ENCODE measurements around the gene PPP1R15A.
"Not testable (repeated sequence)": the region's sequence is repeated elsewhere in the genome, so short reads cannot be mapped to it uniquely, and the experiment has no call there.

Gene PPP1R15A

DNA sequence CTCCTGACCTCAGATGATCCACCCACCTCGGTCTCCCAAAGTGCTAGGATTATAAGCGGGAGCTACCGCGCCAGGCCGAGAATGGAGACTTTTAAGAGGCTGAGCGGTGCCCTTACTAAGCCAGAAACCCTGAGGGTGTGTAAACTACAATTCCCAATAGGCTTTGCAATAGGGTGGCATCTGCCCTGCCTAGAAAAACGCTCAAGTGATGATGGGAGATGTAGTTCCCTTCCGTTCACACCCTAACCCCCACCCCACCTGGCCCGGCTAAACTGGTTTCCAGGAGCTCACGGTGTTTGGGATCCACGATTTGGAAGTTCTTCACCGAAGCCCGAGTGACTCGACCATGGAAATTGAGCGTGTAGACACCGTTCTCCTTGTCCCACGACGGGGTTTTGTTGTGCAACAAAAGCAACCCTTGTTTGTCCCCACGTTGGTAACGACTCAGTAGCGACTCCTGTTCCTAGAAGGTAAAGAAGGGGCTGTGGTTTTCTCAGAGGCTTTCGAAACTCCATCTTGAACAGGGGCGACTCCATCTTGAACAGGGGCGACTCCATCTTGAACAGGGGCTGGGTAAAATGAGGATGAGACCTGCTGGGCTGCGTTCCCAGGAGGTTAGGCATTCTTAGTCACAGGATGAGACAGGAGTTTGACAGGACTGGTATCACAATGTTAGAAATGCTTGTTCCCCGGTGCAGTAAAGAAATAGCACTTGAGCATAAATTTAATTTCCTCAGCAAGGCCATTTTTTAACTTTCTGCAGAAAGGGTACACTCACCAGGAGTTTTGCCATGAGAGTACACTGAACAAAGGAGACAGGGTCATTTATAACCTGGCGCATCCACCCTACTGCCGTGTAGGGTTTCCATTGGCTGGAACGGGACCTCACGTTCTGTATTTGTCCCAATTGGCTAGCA, 9.8 kb downstream of the PPP1R15A start:
- DNase-seq, result no peak

DNA sequence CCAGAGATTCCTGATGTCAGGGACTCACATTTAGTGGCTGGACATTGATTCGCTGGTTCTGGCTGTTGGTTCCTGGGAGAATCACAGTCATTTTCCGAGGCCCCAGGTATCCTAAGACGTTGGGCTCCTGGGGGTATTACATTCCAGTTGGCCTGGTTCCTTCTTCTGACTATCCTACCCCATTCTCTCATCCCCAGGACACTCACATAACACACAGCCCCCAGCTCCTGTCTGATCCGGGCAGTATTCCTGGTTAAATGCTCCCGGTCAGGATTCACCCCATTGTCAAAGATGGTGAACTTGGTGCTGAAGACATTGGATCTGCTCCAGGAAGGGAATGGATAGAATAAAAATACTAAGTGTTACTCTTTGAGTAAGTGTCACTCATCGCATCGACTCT, 11.5 kb downstream of the PPP1R15A start:
- no peak for DNase-seq

DNA sequence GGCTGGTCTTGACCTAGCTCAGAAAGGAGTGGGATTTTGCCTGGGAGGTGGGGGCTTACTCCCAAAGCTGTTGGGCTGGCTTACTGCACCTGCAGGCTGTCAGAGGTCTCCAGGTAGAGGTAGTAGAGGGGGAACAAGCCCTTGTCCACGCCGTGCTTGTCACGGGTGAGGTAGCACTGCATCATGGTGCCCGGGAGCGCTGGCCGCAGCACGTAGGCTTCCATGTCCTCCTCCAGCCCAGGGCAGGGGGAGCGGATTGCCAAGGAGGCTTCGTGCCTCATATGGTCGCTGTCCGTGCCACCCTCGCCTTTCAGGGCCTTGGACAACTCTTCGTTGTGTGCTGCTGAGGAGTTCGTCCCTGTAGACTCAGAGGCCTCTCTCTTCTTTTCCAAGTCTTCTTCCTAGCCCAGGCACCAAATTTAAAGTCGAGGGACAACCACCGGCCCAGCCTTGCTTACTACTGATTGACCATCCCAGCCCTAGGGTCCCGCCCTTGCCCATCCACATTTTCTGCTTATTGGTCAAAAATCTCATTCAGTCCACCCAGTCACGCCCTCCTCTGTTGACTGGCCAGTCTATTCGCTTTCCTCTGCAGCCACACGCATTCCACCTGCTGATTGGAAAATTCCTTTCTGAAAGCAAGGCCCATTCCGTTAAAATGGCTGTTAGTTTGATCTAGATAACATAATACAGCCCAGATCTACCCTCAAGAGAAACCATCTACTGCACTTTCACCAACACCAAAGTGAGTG, 15.8 kb downstream of the PPP1R15A start:
- DNase-seq, result no peak

DNA sequence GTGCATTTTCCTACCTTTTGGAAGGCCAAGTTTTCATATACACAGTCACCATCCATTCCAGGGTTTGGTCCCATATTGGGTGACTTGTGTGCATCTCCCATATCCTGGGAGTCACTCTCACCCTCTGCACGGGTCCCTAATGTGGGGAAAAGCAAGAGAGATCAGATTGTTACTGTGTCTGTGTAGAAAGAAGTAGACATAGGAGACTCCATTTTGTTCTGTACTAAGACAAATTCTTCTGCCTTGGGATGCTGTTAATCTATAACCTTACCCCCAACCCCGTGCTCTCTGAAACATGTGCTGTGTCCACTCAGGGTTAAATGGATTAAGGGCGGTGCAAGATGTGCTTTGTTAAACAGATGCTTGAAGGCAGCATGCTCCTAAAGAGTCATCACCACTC, 17.3 kb downstream of the PPP1R15A start:
- not testable (repeated sequence) for DNase-seq

DNA sequence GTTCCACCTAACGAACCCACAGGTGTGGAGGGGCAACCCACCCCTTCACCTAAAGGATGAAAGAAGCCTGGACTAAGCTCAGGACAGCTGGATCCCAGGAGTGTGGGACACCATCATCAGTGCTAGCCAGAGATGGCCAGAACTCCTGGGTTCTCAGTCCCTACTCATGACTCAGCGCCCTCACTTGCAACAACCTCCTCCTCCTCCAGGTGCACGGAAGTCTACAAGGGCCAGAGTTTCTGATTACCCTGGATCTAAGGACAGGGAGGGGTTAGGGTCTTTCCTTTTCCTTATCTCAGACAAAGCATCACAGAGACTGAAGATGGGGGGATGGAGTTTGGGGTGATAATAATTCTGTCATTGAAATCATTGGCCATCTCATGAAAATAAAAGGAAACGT, 18.3 kb downstream of the PPP1R15A start:
- DNase-seq, result no peak

DNA sequence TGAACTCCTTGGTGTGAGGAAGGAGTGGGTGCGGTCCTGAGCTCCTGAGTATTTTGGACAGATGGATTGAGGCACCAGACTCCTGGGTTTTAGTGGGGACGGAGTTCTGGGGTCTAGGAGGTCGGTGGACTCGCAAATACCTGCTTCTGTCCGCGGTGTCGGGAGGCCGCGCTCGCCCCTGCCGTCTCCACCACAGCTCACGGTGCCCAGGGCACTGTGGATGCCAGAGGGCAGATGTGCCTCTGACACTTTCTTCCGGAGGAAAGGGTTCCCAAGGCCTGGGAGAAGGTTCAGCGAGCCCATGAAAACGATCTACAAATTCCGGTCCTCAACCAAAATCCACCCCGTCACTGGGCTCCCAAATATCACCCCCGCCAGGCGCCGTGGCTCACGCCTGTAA, 23.0 kb downstream of the PPP1R15A start:
- no peak for DNase-seq

DNA sequence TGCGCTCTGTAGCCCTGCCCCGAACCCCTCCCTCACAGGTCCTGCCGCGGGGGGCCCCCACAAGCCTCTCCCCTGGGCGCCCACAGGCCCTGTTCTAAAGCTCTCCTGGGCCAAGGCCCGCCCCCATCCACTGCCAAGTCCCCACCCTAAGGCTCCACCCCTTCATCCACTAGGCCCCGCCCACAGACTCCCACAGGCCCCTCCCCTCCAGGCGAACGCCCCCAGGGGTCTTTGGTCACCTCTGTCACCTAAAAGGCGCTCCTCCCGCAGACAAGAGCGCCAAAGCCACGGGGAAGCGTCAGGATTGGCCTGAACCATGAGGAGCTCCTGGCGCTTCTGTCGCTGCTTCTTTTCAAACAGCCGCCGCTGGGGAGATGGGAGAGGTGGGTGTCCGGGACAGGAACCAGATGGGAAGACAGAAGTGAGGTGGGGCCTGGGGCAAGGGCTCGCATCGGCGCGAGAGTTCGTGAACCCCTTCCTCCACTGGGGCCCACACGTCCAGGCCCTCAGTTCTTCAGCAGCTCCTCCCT, 24.0 kb downstream of the PPP1R15A start:
- DNase-seq, result peak; percentile 73

DNA sequence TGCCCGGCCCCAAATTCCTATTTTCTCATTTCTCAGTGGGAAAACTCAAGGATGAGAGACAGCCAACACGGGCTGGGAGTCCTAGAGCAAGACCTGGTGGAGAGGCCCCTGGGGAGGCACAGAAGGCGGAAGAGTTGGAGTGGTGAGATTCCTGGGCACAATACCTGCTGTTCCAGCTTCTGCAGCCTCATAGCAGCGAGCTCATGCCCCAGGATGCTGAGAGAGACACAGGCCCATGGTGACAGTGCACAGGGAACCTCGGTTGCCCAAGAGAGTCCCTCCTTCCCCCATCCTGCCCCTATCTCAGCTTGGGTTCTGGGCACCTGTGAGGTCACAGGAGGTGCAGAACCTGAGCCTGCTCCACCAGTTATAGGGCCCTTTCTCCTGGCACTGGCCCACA, 25.0 kb downstream of the PPP1R15A start:
- DNase-seq, result no peak

DNA sequence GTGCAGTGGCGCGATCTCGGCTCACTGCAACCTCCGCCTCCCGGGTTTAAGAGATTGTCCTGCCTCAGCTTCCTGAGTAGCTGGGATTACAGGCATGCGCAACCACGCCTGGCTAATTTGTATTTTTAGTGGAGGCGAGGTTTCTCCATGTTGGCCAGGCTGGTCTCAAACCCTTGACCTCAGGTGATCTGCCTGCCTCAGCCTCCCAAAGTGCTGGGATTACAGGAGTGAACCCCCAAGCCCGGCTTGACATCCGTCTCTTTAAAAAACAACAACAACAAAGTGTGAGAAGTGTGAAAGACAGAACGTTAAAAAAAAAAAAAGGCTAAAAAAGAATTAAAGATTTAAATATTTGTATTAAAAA, 27.1 kb downstream of the PPP1R15A start:
- DNase-seq, result not testable (repeated sequence)

DNA sequence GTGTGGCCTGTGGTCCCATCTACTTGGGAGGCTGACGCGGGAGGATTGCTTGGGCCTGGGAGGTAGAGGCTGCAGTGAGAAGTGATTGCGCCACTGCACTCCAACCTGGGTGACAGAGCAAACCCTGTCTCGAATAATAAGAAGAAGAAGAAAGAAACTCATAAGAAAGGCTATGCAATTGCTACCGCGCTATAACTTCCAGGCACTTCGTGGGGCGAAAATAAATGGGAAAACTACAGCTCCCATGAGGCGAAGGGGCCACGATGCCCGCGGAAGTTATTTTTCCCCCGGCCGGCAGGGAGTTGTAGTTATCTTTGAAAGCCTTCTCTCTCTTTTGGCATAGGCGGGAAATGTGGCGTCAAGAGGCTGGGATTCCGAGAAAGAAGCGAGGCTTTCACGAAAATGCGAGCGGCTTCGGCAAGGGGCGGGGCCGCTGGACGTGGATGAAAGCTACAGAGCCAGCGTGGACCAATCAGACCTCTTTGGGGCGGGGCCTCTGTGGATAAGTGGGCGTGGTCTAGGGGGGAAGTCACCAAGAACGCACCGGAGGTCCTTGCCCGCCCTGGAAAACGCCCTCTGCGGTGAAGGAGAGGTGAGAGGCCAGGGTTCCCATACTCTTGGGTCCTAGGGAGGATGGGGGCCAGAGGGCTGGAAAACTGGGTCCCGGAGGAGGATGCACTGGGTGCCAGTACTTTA, 27.7 kb downstream of the PPP1R15A start, which contains the start of gene NUCB1:
Gene NUCB1, plus strand, starts transcription at position 532 of the 696 bp plus-strand sequence. CDS start 485 bp downstream, outside the sequence.
- peak; percentile 100 for DNase-seq

DNA sequence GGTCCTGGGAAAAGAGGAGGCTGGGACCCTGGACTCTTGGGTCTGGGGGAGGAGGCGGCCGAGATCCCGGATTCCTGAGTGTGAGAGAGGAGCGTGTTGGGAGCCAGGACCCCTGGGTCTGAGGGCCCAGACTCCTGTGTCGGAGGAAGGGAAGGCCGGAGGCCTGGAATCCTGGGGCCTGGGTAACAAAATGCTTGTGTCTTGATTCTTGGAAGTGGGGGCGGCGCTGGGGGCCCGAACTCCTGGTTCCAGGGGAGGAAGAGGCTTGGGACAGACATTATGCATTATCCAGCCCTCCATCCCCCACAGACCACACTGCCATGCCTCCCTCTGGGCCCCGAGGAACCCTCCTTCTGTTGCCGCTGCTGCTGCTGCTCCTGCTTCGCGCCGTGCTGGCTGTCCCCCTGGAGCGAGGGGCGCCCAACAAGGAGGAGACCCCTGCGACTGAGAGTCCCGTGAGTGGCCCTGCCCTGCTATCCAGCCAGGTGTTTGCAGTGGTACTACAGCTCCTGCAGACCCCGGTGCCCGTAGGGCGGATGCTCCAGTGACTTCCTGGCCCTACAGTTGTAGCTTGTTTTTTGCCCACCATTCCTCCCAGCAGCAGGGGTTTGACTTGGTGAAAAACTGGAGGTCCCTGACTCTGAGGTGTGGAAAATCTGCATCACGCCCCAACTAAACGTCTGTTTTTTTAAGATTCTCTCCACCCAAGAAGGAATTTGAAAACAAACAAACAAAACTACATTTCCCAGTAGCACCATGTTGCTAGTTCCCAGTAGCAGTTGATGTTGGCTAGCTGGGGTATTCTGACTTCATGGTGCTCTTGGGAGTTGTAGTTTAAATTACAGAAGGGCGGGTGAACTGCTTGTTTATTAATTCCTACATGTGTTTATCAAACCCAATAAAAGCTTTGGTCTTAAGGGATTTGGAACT, 28.5 kb downstream of the PPP1R15A start:
- no peak for DNase-seq

DNA sequence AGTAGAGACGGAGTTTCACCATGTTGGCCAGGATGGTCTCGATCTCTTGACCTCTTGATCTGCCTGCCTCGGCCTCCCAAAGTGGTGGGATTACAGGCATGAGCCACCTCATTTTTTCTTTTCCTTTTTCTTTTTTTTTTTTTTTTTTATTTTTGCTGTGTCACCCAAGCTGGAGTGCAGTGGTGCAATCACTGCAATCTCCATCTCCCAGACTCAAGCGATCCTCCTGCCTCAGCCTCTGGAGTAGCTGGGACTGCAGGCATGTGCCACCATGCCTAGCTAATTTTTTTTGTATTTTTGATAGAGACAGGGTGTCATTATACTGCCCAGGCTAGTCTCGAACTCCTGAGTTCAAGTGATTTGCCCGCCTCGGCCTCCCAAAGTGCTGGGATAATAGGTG, 30.1 kb downstream of the PPP1R15A start:
- DNase-seq, result not testable (repeated sequence)

DNA sequence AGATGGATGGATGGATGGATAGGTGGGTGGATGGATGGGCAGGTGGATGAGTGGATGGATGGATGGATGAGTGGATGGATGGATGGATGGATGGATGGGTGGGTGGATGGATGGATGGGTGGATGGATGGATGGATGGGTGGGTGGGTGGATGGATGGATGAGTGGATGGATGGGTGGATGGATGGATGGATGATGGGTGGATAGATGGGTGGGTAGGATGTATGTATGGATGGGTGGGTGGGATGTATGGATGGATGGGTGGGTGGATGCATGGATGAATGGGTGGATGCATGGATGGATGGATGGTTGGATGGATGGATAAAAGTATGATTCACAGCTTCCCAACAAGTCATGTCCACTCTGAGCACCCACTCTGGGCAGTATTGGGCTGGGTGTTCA, 31.6 kb downstream of the PPP1R15A start:
- not testable (repeated sequence) for DNase-seq

DNA sequence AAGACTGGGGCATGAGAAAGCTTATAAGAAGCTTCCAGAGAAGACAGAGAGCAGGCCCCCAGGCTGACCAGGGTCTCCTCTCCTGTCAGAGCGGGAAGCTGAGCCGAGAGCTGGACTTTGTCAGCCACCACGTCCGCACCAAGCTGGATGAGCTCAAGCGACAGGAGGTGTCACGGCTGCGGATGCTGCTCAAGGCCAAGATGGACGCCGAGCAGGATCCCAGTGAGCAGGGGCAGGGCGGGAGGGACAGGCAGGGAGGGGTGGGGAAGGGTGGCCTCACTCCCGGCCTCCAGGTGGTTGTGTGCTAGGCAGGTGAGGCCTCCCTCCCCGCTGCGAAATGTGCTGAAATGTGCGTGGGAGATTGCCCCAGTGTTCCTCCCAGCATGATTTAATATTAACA, 33.4 kb downstream of the PPP1R15A start:
- DNase-seq, result no peak

DNA sequence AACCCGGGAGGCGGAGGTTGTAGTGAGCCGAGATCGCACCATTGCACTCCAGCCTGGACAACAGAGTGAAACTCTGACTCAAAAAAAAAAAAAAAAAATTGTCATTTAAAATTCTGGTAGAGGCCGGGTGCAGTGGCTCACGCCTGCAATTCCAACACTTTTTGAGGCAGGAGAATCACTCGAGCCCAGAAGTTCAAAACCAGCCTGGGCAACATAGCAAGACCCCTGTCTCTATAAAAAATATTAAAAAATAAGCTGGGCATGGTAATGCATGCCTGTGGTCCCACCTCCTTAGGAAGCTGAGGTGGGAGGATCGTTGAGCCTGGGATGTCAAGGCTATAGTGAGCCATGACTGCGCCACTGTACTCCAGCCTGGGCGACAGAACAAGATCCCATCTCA, 34.1 kb downstream of the PPP1R15A start:
- no peak for DNase-seq

DNA sequence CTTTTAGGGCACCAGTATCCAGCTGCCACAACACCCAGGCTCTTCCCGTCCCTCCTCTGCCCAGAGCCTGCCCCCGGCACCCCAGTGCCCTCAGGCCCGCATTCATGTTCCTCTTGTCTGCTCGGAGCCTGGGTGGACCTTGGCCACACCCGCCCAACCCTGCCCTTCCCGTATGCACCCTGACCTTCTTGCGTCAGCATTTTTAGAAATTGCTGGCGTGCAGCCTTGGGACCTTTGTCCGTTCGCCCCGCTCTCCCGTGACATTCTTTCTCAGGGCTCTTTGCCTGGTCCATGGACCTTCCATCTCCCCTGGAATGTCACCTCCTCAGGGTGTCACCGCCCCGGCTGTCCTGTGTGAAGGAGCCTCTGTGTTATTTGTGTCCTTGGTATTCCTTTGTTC, 35.5 kb downstream of the PPP1R15A start:
- DNase-seq, result no peak

DNA sequence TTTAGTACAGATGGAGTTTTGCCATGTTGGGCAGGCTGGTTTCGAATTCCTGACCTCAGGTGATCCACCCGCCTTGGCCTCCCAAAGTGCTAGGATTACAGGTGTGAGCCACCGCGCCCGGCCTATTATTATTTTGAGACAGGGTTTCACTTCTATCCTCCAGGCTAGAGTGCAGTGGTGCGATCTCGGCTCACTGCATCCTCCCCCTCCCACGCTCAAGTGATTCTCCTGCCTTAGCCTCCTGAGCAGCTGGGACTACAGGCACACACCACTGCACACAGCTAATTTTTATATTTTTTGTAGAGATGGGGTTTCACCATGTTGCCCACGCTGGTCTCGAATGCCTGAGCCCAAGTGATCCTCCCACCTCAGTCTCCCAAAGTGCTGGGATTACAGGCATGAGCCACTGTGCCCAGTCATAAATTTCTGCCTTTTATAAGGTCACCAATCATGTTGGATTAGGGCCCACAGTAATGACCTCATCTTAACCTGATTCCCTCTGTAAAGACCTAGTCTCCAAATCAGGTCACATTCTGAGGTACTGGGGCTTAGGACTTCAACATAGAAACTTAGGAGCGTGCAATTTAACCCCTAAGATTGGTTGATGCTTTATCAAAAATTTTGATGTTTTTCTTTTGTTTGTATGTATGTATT, 37.3 kb downstream of the PPP1R15A start:
- DNase-seq, result not testable (repeated sequence)

DNA sequence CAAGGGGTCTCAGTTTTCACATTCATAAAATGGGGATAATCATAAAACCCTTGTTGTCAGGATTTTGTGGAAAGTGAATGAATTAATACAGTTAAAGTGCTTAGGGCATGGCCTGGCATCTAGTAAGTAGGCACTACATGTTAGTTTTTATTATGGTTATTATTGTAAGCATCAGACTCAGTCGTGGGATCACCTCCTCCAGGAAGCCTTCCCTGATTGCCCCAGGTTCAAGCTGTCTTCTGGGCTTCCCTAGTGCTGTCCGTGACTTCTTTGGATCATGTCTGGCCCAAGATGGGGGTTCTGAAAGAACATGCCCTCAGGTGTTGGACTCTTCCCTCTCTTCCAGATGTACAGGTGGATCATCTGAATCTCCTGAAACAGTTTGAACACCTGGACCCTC, 38.6 kb downstream of the PPP1R15A start:
- DNase-seq, result no peak

DNA sequence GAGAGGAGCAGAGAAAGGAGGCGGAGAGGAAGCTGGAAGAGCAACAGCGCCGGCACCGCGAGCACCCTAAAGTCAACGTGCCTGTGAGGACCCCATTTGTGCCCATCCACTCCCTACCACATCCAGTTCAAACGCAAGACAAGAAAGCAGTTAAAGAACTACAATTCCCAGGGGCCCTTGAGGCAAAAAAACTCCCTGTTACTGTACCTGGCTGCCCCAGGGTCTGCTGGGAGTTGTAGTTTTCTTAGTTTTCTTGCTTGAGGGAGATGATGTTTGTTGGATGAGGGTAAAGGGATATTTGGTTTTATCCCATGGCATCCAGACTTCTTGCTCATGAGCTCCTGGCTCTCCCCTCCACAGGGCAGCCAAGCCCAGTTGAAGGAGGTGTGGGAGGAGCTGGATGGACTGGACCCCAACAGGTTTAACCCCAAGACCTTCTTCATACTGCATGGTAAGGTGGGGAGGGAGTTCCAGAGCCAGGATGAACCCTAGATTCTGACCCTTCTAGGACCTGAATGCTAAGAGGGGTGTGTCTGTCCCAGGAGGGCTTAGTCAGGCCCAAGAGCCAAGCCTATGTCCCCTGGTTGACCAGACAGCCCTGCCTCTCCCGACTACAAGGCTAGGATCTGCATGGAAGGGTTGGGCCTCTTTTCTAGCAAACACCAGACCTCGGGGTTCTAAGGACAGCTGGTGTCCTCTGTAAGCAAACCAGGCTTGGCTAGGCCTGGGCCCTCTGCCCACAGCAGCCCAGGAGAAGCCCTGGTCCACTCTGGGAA, 41.1 kb downstream of the PPP1R15A start:
- no peak for DNase-seq

DNA sequence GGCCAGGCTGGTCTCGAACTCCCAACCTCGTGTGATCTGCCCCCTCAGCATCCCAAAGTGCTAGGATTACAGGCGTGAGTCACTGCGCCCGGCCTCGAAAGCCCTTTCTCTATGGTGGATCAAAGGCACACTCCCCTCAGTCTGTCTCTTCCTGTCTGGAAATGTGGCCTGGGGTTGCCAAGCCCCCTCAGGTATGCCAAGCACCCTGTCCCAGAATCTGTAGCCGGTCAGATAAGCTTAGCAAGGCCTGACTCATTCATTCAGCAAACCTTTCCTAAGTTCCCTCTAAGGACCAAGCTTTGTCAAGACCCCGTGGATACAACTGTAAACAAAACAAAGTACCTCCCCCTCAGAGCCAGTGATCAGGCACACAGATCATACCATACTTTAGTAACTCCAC, 42.0 kb downstream of the PPP1R15A start:
- DNase-seq, result no peak

DNA sequence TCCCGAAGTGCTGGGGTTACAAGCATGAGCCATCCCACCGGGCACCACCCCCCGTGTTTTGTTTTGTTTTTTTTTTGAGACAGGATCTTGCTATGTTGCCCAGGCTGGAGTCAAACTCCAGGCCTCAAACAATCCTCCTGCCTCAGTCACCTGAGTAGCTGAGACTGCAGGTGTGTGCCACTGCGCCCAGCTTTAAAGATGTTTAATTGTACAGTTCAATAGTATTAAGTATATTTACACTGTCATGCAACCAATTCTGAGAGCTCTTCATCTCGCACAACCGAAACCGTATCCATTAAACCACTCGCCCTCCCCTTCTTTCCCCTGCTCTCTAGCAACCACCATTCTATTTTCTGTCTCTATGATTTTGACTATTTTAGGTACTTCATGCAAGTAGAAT, 43.5 kb downstream of the PPP1R15A start:
- DNase-seq, result no peak
